HepG2 (cell line): ENCODE results near the gene FER1L5. TPM values are rescaled to one million over a fixed set of nuclear protein-coding genes. Genes with fewer than 3 reads are reported as not detected.

Experiments used
- CEBPG ChIP-seq: IDR thresholded peaks from 2 replicates; pipeline ENCODE4 v1.6.1; 2016
- CHD4 ChIP-seq: fragments of 200-600 bp; sonication (generic); IDR thresholded peaks from 2 replicates; pipeline ENCODE4 v1.7.0; 2017; ENCODE audit warnings: mild to moderate bottlenecking, low read length, borderline replicate concordance
- DBP ChIP-seq: sonication (generic); formaldehyde crosslinking; IDR thresholded peaks from 2 replicates; pipeline ENCODE4 v1.4.0; 2020; ENCODE audit warnings: missing genetic modification reagents; ENCODE audit errors: not compliant biosample characterization
- ETV5 ChIP-seq: IDR thresholded peaks from 2 replicates; pipeline ENCODE4 v1.6.1; 2018; ENCODE audit warnings: missing biosample characterization, missing genetic modification reagents, inconsistent platforms, borderline replicate concordance
- GLI4 ChIP-seq: sonication (generic); formaldehyde crosslinking; IDR thresholded peaks from 2 replicates; pipeline ENCODE4 v1.5.1; 2020; ENCODE audit warnings: missing genetic modification reagents, mild to moderate bottlenecking, moderate library complexity, borderline replicate concordance
- IRX3 ChIP-seq: sonication (generic); formaldehyde crosslinking; IDR thresholded peaks from 2 replicates; pipeline ENCODE4 v1.8.1; 2023; ENCODE audit warnings: mild to moderate bottlenecking, low read depth, missing genetic modification reagents, borderline replicate concordance
- MAFF ChIP-seq: IDR thresholded peaks from 2 replicates; pipeline ENCODE4 v1.6.1; 2011; ENCODE audit warnings: low read depth, low read length, improper control_type of control experiment
- MTERF4 ChIP-seq: sonication (generic); formaldehyde crosslinking; IDR thresholded peaks from 2 replicates; pipeline ENCODE4 v1.8.0; 2023; ENCODE audit warnings: mild to moderate bottlenecking, missing genetic modification reagents
- POGK ChIP-seq: sonication (generic); formaldehyde crosslinking; conservative IDR thresholded peaks from 2 replicates; pipeline ENCODE4 v1.8.0; 2022; ENCODE audit warnings: mild to moderate bottlenecking, moderate library complexity, missing genetic modification reagents
- REL ChIP-seq: sonication (generic); formaldehyde crosslinking; conservative IDR thresholded peaks from 2 replicates; pipeline ENCODE4 v1.8.0; 2022; ENCODE audit warnings: mild to moderate bottlenecking, missing genetic modification reagents, moderate library complexity
- SCMH1 ChIP-seq: sonication (generic); formaldehyde crosslinking; IDR thresholded peaks from 2 replicates; pipeline ENCODE4 v1.9.0; 2021; ENCODE audit warnings: missing genetic modification reagents, mild to moderate bottlenecking, borderline replicate concordance
- SNAI1 ChIP-seq: sonication (generic); formaldehyde crosslinking; IDR thresholded peaks from 2 replicates; pipeline ENCODE4 v1.5.0; 2020; ENCODE audit warnings: mild to moderate bottlenecking, missing genetic modification reagents, borderline replicate concordance
- SRF ChIP-seq: IDR thresholded peaks from 2 replicates; pipeline ENCODE4 v1.6.1; 2011; ENCODE audit warnings: mild to moderate bottlenecking, low read depth, low read length, moderate library complexity
- TP53 ChIP-seq: sonication (generic); formaldehyde crosslinking; conservative IDR thresholded peaks from 2 replicates; pipeline ENCODE4 v1.4.0; 2020; ENCODE audit warnings: missing genetic modification reagents
- ZNF121 ChIP-seq: sonication (generic); formaldehyde crosslinking; IDR thresholded peaks from 2 replicates; pipeline ENCODE4 v1.5.0; 2020; ENCODE audit warnings: mild to moderate bottlenecking, missing genetic modification reagents
- ZNF124 ChIP-seq: sonication (generic); formaldehyde crosslinking; IDR thresholded peaks from 2 replicates; pipeline ENCODE4 v1.4.0; 2020; ENCODE audit warnings: missing genetic modification reagents
- ZNF230 ChIP-seq: sonication (generic); formaldehyde crosslinking; IDR thresholded peaks from 2 replicates; pipeline ENCODE4 v1.4.0; 2020; ENCODE audit warnings: mild to moderate bottlenecking, missing genetic modification reagents
- ZNF30 ChIP-seq: sonication (generic); formaldehyde crosslinking; IDR thresholded peaks from 2 replicates; pipeline ENCODE4 v1.5.0; 2020; ENCODE audit warnings: mild to moderate bottlenecking, missing genetic modification reagents
- ZNF331 ChIP-seq: sonication (generic); formaldehyde crosslinking; IDR thresholded peaks from 2 replicates; pipeline ENCODE4 v1.4.0; 2020; ENCODE audit warnings: missing genetic modification reagents
- ZNF44 ChIP-seq: sonication (generic); formaldehyde crosslinking; IDR thresholded peaks from 2 replicates; pipeline ENCODE4 v1.5.1; 2020; ENCODE audit warnings: mild to moderate bottlenecking, missing genetic modification reagents
- ZNF451 ChIP-seq: sonication (generic); formaldehyde crosslinking; IDR thresholded peaks from 2 replicates; pipeline ENCODE4 v1.5.0; 2020; ENCODE audit warnings: mild to moderate bottlenecking, missing genetic modification reagents
- ZNF468 ChIP-seq: sonication (generic); formaldehyde crosslinking; IDR thresholded peaks from 2 replicates; pipeline ENCODE4 v1.8.0; 2022; ENCODE audit warnings: mild to moderate bottlenecking, moderate library complexity, missing genetic modification reagents
- ZNF547 ChIP-seq: sonication (generic); formaldehyde crosslinking; IDR thresholded peaks from 2 replicates; pipeline ENCODE4 v1.5.1; 2020; ENCODE audit warnings: mild to moderate bottlenecking, missing genetic modification reagents
- ZNF569 ChIP-seq: sonication (generic); formaldehyde crosslinking; IDR thresholded peaks from 2 replicates; pipeline ENCODE4 v1.5.0; 2020; ENCODE audit warnings: mild to moderate bottlenecking, missing genetic modification reagents, moderate library complexity, borderline replicate concordance
- ZNF577 ChIP-seq: sonication (generic); formaldehyde crosslinking; IDR thresholded peaks from 2 replicates; pipeline ENCODE4 v1.4.0; 2020; ENCODE audit warnings: mild to moderate bottlenecking, low read depth, missing genetic modification reagents, borderline replicate concordance
- ZNF75D ChIP-seq: sonication (generic); formaldehyde crosslinking; IDR thresholded peaks from 2 replicates; pipeline ENCODE4 v1.8.1; 2023; ENCODE audit warnings: missing genetic modification reagents, mild to moderate bottlenecking, borderline replicate concordance
- ZNF780A ChIP-seq: sonication (generic); formaldehyde crosslinking; IDR thresholded peaks from 2 replicates; pipeline ENCODE4 v1.8.0; 2022; ENCODE audit warnings: mild to moderate bottlenecking, missing genetic modification reagents, moderate library complexity
- ZNF83 ChIP-seq: sonication (generic); formaldehyde crosslinking; IDR thresholded peaks from 2 replicates; pipeline ENCODE4 v1.4.0; 2020; ENCODE audit warnings: missing genetic modification reagents, mild to moderate bottlenecking, borderline replicate concordance
- polyA plus RNA-seq, 8 experiments: library from polyadenylated mRNA; depleted of rRNA in 3 of 8; stranded (reverse) in 7 of 8; unstranded in 1 of 8; fragments of >200 nt; fragmentation: Illumina TruSeq in 4 of 8; extraction: Trizol in 4 of 8; gene quantifications; 2 replicates each; pipeline versions ENCODE4 v1.2.1 to v1.2.3, GENCODE V29; 2011 to 2016; ENCODE audit warnings: low read depth in 4 of 8, missing spikeins in 1 of 8, mixed read lengths in 1 of 8; ENCODE audit not compliant: insufficient read depth in 1 of 8
- total RNA-seq, 5 experiments: library from RNA; depleted of rRNA; stranded (reverse); fragments of >200 nt; fragmentation: Illumina TruSeq; extraction: Trizol; gene quantifications; 2 replicates each; pipeline ENCODE4 v1.2.3, GENCODE V29; 2016; ENCODE audit warnings: low read depth in 1 of 5

The FER1L5 gene
- total and polyA plus RNA-seq, 2 of the 13 experiments (the other 11 are each of a cell fraction or from before 2014, with no cell fraction given) = 0.02 to 0.08 TPM

- TF ChIP-seq ZNF331 = peak; percentile 90
- TF ChIP-seq ZNF780A = no peak
- no peak; the same call in 1 of the 2 replicates for TF ChIP-seq ZNF44 (CRISPR knock-in tag)
- TF ChIP-seq SCMH1 = no peak
- TF ChIP-seq ZNF30 (CRISPR knock-in tag) = no peak
- TF ChIP-seq ZNF121 (CRISPR knock-in tag) = peak; percentile 96
- no peak for TF ChIP-seq GLI4 (CRISPR knock-in tag)
- TF ChIP-seq MAFF = no peak
- peak; percentile 67; the same call in 1 of the 2 replicates for TF ChIP-seq ZNF468 (CRISPR knock-in tag)
- TF ChIP-seq POGK (CRISPR knock-in tag) = no peak
- TF ChIP-seq ZNF451 (CRISPR knock-in tag) = no peak
- TF ChIP-seq ZNF577 (CRISPR knock-in tag) = no peak
- TF ChIP-seq SRF = no peak
- TF ChIP-seq ZNF124 (CRISPR knock-in tag) = 0 out of 2 replicates have a peak, but pooled peaks have one; percentile 40
- no peak for TF ChIP-seq TP53 (CRISPR knock-in tag)
- TF ChIP-seq REL (CRISPR knock-in tag) = no peak
- TF ChIP-seq SNAI1 (CRISPR knock-in tag) = no peak; the same call in 1 of the 2 replicates
- TF ChIP-seq IRX3 = no peak
- no peak for TF ChIP-seq ZNF75D
- TF ChIP-seq CEBPG (CRISPR knock-in tag) = no peak
- no peak for TF ChIP-seq ZNF83 (CRISPR knock-in tag)
- peak; percentile 50; the same call in 1 of the 2 replicates for TF ChIP-seq ZNF547 (CRISPR knock-in tag)
- peak; percentile 17; the same call in 1 of the 2 replicates for TF ChIP-seq ETV5 (CRISPR knock-in tag)
- TF ChIP-seq DBP (CRISPR knock-in tag) = no peak
- no peak for TF ChIP-seq CHD4
- TF ChIP-seq ZNF230 (CRISPR knock-in tag) = no peak
- TF ChIP-seq MTERF4 (CRISPR knock-in tag) = no peak
- no peak for TF ChIP-seq ZNF569 (CRISPR knock-in tag)
These were observed 43.3 kb downstream of the FER1L5 start (continued) for GRCh38 chr2:96685577-96686459.
